Trophoblast cell (in vitro differentiated cells and primary cell): ENCODE measurements around the gene TMEM245.

Source experiments
- DNase-seq, 2 donors: peaks; one replicate each; pipeline ENCODE4 v3.0.0-alpha.2; 2016
- H2AFZ ChIP-seq: 2 replicates; pipeline ENCODE4 v1.6.1; 2013; ENCODE audit warnings: low read length, moderate library complexity, mild to moderate bottlenecking; ENCODE audit not compliant: insufficient read depth, poor library complexity
- H2AK5ac ChIP-seq: 2 replicates; pipeline ENCODE4 v1.6.1; 2013; ENCODE audit warnings: mild to moderate bottlenecking, low read length
- H2BK120ac ChIP-seq: 2 replicates; pipeline ENCODE4 v1.6.1; 2013; ENCODE audit warnings: low read length, mild to moderate bottlenecking, moderate library complexity; ENCODE audit not compliant: insufficient read depth, poor library complexity
- H2BK12ac ChIP-seq: 2 replicates; pipeline ENCODE4 v1.6.1; 2013; ENCODE audit warnings: mild to moderate bottlenecking, low read length, moderate library complexity
- H2BK5ac ChIP-seq: 2 replicates; pipeline ENCODE4 v1.6.1; 2013; ENCODE audit warnings: low read length, low read depth, moderate library complexity, mild to moderate bottlenecking; ENCODE audit not compliant: poor library complexity
- H3K14ac ChIP-seq: 2 replicates; pipeline ENCODE4 v1.6.1; 2013; ENCODE audit warnings: mild to moderate bottlenecking, low read length
- H3K18ac ChIP-seq: 2 replicates; pipeline ENCODE4 v1.6.1; 2013; ENCODE audit warnings: mild to moderate bottlenecking, low read length
- H3K23ac ChIP-seq: 2 replicates; pipeline ENCODE4 v1.6.1; 2013; ENCODE audit warnings: low read length
- H3K27ac ChIP-seq: 2 replicates; pipeline ENCODE4 v1.5.1; 2013; ENCODE audit warnings: low read depth, mild to moderate bottlenecking, inconsistent platforms, low read length, moderate library complexity
- H3K27me3 ChIP-seq: 2 replicates; pipeline ENCODE4 v1.6.1; 2013; ENCODE audit warnings: inconsistent platforms, mild to moderate bottlenecking, low read length, moderate library complexity; ENCODE audit not compliant: insufficient read depth
- H3K36me3 ChIP-seq, 2 experiments: 1 replicate in 1 of 2; 2 replicates in 1 of 2; pipeline ENCODE4 v1.6.1; 2013; ENCODE audit warnings: low read length in 2 of 2, mild to moderate bottlenecking in 2 of 2, moderate library complexity in 1 of 2; ENCODE audit not compliant: insufficient read depth in 2 of 2, control insufficient read depth in 1 of 2
- H3K4ac ChIP-seq: 2 replicates; pipeline ENCODE4 v1.6.1; 2013; ENCODE audit warnings: low read depth, mild to moderate bottlenecking, low read length, moderate library complexity
- H3K4me1 ChIP-seq, 2 experiments: 1 replicate in 1 of 2; 2 replicates in 1 of 2; pipeline ENCODE4 v1.6.1; 2013; ENCODE audit warnings: low read length in 2 of 2, mild to moderate bottlenecking in 2 of 2, moderate library complexity in 1 of 2; ENCODE audit not compliant: insufficient read depth in 2 of 2, control insufficient read depth in 1 of 2
- H3K4me2 ChIP-seq: 2 replicates; pipeline ENCODE4 v1.6.1; 2013; ENCODE audit warnings: inconsistent platforms, mild to moderate bottlenecking, low read length, moderate library complexity
- H3K4me3 ChIP-seq: 2 replicates; pipeline ENCODE4 v1.5.1; 2013; ENCODE audit warnings: mild to moderate bottlenecking, low read depth, low read length, inconsistent platforms
- H3K79me1 ChIP-seq: one replicate; pipeline ENCODE4 v1.6.1; 2013; ENCODE audit warnings: low read length
- H3K79me2 ChIP-seq: 2 replicates; pipeline ENCODE4 v1.6.1; 2013; ENCODE audit warnings: low read length, mild to moderate bottlenecking; ENCODE audit not compliant: control insufficient read depth, insufficient read depth, poor library complexity
- H3K9ac ChIP-seq: 2 replicates; pipeline ENCODE4 v1.6.1; 2013; ENCODE audit warnings: mild to moderate bottlenecking, low read length
- H3K9me3 ChIP-seq: 2 replicates; pipeline ENCODE4 v1.6.1; 2013; ENCODE audit warnings: low read depth, mild to moderate bottlenecking, control low read depth, inconsistent platforms, low read length; ENCODE audit not compliant: insufficient read depth
- H4K12ac ChIP-seq: 2 replicates; pipeline ENCODE4 v1.6.1; 2013; ENCODE audit warnings: low read depth, mild to moderate bottlenecking, low read length, moderate library complexity
- H4K8ac ChIP-seq: 2 replicates; pipeline ENCODE4 v1.6.1; 2013; ENCODE audit warnings: low read depth, mild to moderate bottlenecking, low read length, moderate library complexity
- H4K91ac ChIP-seq: one replicate; pipeline ENCODE4 v1.6.1; 2013; ENCODE audit warnings: low read depth, mild to moderate bottlenecking, low read length, moderate library complexity
- WGBS: extraction: QIAGEN DNeasy Blood & Tissue Kit; methylation state at CpG from one replicate; pipeline ENCODE4 v1.1.7; 2013; ENCODE audit warnings: missing lambda C conversion rate; ENCODE audit not compliant: insufficient read length, insufficient coverage; ENCODE audit errors: extremely low coverage; 5-methylcytosine and 5-hydroxymethylcytosine counted together

The TMEM245 gene

GRCh38 chr9:109048822-109049221 lies 70.9 kb downstream of the TMEM245 start:
- no peak overlapping the region for H3K18ac ChIP-seq
- no peak overlapping the region for H2BK120ac ChIP-seq
- no peak overlapping the region for H2BK5ac ChIP-seq
- no peak overlapping the region for H4K8ac ChIP-seq
- H3K9me3 ChIP-seq = no peaks in the 10 kb centered on the region
- no peak overlapping the region for H3K4ac ChIP-seq
- WGBS = no CpG with 5 or more reads among the region's 3 CpGs
- H3K4me3 ChIP-seq = no peak overlapping the region
- H2AFZ ChIP-seq = no peak overlapping the region
- DNase-seq = no peak
- peaks cover 3% of the 10 kb centered on the region in 2 experiments for H3K4me1 ChIP-seq
- H3K27ac ChIP-seq = no peak overlapping the region
- H3K27me3 ChIP-seq = no peaks in the 10 kb centered on the region
- peaks cover 26 to 37% of the 10 kb centered on the region in 2 experiments for H3K36me3 ChIP-seq
- H3K4me2 ChIP-seq = no peak overlapping the region
- H3K23ac ChIP-seq = peak overlapping the region; percentile 23
- no peak overlapping the region for H3K9ac ChIP-seq
- H4K91ac ChIP-seq = no peak overlapping the region
- no peaks in the 10 kb centered on the region for H3K79me1 ChIP-seq
- no peak overlapping the region for H4K12ac ChIP-seq
- no peaks in the 10 kb centered on the region for H3K79me2 ChIP-seq
- H3K14ac ChIP-seq = no peak overlapping the region
- H2AK5ac ChIP-seq = no peak overlapping the region
- H2BK12ac ChIP-seq = no peak overlapping the region

GRCh38 chr9:109047259-109047658 lies 72.5 kb downstream of the TMEM245 start:
- H2BK120ac ChIP-seq = no peak overlapping the region
- no peak overlapping the region for H3K27ac ChIP-seq
- no peak overlapping the region for H2AK5ac ChIP-seq
- H3K4me2 ChIP-seq = no peak overlapping the region
- H4K12ac ChIP-seq = no peak overlapping the region
- H3K14ac ChIP-seq = no peak overlapping the region
- no CpG with 5 or more reads among the region's 2 CpGs for WGBS
- no peaks in the 10 kb centered on the region for H3K79me2 ChIP-seq
- H2BK12ac ChIP-seq = no peak overlapping the region
- H3K23ac ChIP-seq = no peak overlapping the region
- no peak overlapping the region for H3K9ac ChIP-seq
- no peak overlapping the region for H3K18ac ChIP-seq
- no peak overlapping the region for H3K4ac ChIP-seq
- no peak overlapping the region for H3K4me3 ChIP-seq
- DNase-seq = no peak
- H3K79me1 ChIP-seq = no peaks in the 10 kb centered on the region
- no peak overlapping the region for H4K91ac ChIP-seq
- no peaks in the 10 kb centered on the region for H3K4me1 ChIP-seq
- peaks cover 23 to 30% of the 10 kb centered on the region in 2 experiments for H3K36me3 ChIP-seq
- no peak overlapping the region for H2AFZ ChIP-seq
- H4K8ac ChIP-seq = no peak overlapping the region
- H3K27me3 ChIP-seq = no peaks in the 10 kb centered on the region
- no peaks in the 10 kb centered on the region for H3K9me3 ChIP-seq
- no peak overlapping the region for H2BK5ac ChIP-seq

DNA sequence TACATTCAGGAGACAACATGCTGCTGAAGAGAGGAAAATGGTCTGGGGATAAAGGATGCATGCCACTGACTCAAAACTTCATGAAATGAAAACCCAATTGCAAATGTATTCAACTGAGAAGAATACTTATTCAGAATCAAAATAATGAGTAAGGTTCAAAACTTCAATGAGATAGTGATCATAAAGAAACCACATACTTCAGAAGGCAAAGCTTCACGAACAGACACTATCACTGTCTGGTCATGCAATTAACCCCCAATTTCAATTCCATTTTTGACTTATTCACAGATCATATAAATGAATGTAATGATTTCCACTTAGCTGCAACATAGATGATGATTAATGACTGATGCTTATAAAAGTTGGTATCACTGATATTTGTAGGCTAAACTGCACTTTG lies 73.4 kb downstream of the TMEM245 start:
- H3K79me1 ChIP-seq = no peaks in the 10 kb centered on the region
- H3K79me2 ChIP-seq = no peaks in the 10 kb centered on the region
- peaks cover 24 to 30% of the 10 kb centered on the region in 2 experiments for H3K36me3 ChIP-seq
- DNase-seq = no peak
- H2AK5ac ChIP-seq = no peak overlapping the region
- H3K27ac ChIP-seq = no peak overlapping the region
- H3K4me1 ChIP-seq = no peaks in the 10 kb centered on the region
- no peaks in the 10 kb centered on the region for H3K27me3 ChIP-seq
- no peak overlapping the region for H4K12ac ChIP-seq
- no peak overlapping the region for H3K9ac ChIP-seq
- H2BK12ac ChIP-seq = no peak overlapping the region
- H2AFZ ChIP-seq = no peak overlapping the region
- H2BK5ac ChIP-seq = no peak overlapping the region
- H3K4ac ChIP-seq = no peak overlapping the region
- no peak overlapping the region for H3K18ac ChIP-seq
- H3K14ac ChIP-seq = no peak overlapping the region
- no peak overlapping the region for H2BK120ac ChIP-seq
- no peak overlapping the region for H3K4me2 ChIP-seq
- H4K91ac ChIP-seq = no peak overlapping the region
- H3K4me3 ChIP-seq = no peak overlapping the region
- H3K23ac ChIP-seq = no peak overlapping the region
- no CpG with 5 or more reads among the region's 1 CpG for WGBS
- H3K9me3 ChIP-seq = no peaks in the 10 kb centered on the region
- H4K8ac ChIP-seq = no peak overlapping the region

DNA sequence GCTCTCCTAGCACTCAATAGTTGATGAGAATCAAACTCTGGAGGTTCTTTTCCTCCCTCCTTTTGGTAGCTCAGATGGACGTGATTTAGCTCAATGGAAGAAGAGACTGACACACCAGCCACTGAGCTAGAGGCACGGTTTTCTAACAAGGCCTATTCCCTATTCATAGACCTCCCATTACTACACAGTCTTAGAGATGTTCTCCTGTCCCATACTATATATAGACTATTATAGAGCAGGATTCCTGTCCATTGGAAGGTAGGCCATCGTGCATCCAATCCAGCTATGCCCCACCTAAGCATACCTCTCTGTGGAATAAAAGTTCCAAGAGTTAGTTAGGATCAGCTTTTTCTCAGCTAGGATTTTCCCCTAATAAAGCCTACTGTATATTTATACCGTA lies 76.2 kb downstream of the TMEM245 start:
- Histone ChIP-seq H2BK12ac (no peak overlapping the region), H2BK120ac (no peak overlapping the region), H3K79me1 (no peaks in the 10 kb centered on the region), H4K91ac (no peak overlapping the region), H3K4ac (no peak overlapping the region), H3K4me3 (no peak overlapping the region), H3K36me3 (peaks cover 8 to 15% of the 10 kb centered on the region in 2 experiments), H3K4me2 (no peak overlapping the region), H3K9me3 (no peaks in the 10 kb centered on the region), H3K23ac (no peak overlapping the region), H2AK5ac (no peak overlapping the region), H2AFZ (no peak overlapping the region), H3K27ac (no peak overlapping the region), H3K4me1 (no peaks in the 10 kb centered on the region), H3K9ac (no peak overlapping the region), H3K14ac (no peak overlapping the region), H2BK5ac (no peak overlapping the region), H3K27me3 (no peaks in the 10 kb centered on the region), H3K79me2 (no peaks in the 10 kb centered on the region), H3K18ac (no peak overlapping the region), H4K8ac (no peak overlapping the region), H4K12ac (no peak overlapping the region)
- WGBS = no CpG with 5 or more reads among the region's 4 CpGs
- DNase-seq = no peak
